HepG2 (cell line): ENCODE results near the gene SMTNL2. TPM values are rescaled to one million over a fixed set of nuclear protein-coding genes. Genes with fewer than 3 reads are reported as not detected.

Source experiments
- CENPT ChIP-seq: sonication (generic); formaldehyde crosslinking; IDR thresholded peaks from 2 replicates; pipeline ENCODE4 v1.8.0; 2022; ENCODE audit warnings: low read depth, mild to moderate bottlenecking, moderate library complexity, missing genetic modification reagents
- HNRNPL ChIP-seq: fragments of 200-400 bp; formaldehyde crosslinking; IDR thresholded peaks from 2 replicates; pipeline ENCODE4 v1.6.1; 2017; ENCODE audit warnings: mild to moderate bottlenecking, low read depth, low read length
- KDM1A ChIP-seq: IDR thresholded peaks from 2 replicates; pipeline ENCODE4 v1.6.1; 2016; ENCODE audit warnings: missing compliant biosample characterization
- NFKB2 ChIP-seq: sonication (generic); formaldehyde crosslinking; IDR thresholded peaks from 2 replicates; pipeline ENCODE4 v1.4.0; 2020; ENCODE audit warnings: missing genetic modification reagents, borderline replicate concordance
- SOX13 ChIP-seq, 3 experiments: fragments of 450-650 bp in 1 of 3; sonication (generic) in 1 of 3; formaldehyde crosslinking in 1 of 3; IDR thresholded peaks in 2 of 3; conservative IDR thresholded peaks in 1 of 3; 2 replicates each; pipeline versions ENCODE4 v1.5.0 to v1.6.1; 2016 to 2020; ENCODE audit warnings: antibody characterized with exemption in 1 of 3, mild to moderate bottlenecking in 1 of 3, missing compliant biosample characterization in 1 of 3, missing genetic modification reagents in 1 of 3, moderate library complexity in 1 of 3
- SOX6 ChIP-seq, 2 experiments: fragments of 450-650 bp in 1 of 2; sonication (generic) in 1 of 2; formaldehyde crosslinking in 1 of 2; IDR thresholded peaks; 2 replicates each; pipeline versions ENCODE4 v1.4.0 to v1.6.1; 2017 to 2020; ENCODE audit warnings: antibody characterized with exemption in 1 of 2, mild to moderate bottlenecking in 1 of 2, missing genetic modification reagents in 1 of 2
- THAP8 ChIP-seq: sonication (generic); formaldehyde crosslinking; IDR thresholded peaks from 2 replicates; pipeline ENCODE4 v1.5.1; 2020; ENCODE audit warnings: missing genetic modification reagents, mild to moderate bottlenecking, borderline replicate concordance
- ZNF350 ChIP-seq: sonication (generic); formaldehyde crosslinking; IDR thresholded peaks from 2 replicates; pipeline ENCODE4 v1.4.0; 2020; ENCODE audit warnings: mild to moderate bottlenecking, low read depth, missing genetic modification reagents, borderline replicate concordance
- ZNF414 ChIP-seq: sonication (generic); formaldehyde crosslinking; IDR thresholded peaks from 2 replicates; pipeline ENCODE4 v1.5.0; 2020; ENCODE audit warnings: missing genetic modification reagents
- ZNF574 ChIP-seq: sonication (generic); formaldehyde crosslinking; IDR thresholded peaks from 2 replicates; pipeline ENCODE4 v1.4.0; 2020; ENCODE audit warnings: missing genetic modification reagents
- ZNF687 ChIP-seq: sonication (generic); formaldehyde crosslinking; IDR thresholded peaks from 2 replicates; pipeline ENCODE4 v1.5.1; 2020; ENCODE audit warnings: mild to moderate bottlenecking, missing genetic modification reagents, moderate library complexity
- ZNF770 ChIP-seq: sonication (generic); formaldehyde crosslinking; IDR thresholded peaks from 2 replicates; pipeline ENCODE4 v1.5.0; 2020; ENCODE audit warnings: mild to moderate bottlenecking, missing genetic modification reagents
- ZSCAN9 ChIP-seq: IDR thresholded peaks from 2 replicates; pipeline ENCODE4 v1.6.1; 2016; ENCODE audit warnings: borderline replicate concordance
- ZXDC ChIP-seq: sonication (generic); formaldehyde crosslinking; IDR thresholded peaks from 2 replicates; pipeline ENCODE4 v1.5.0; 2020; ENCODE audit warnings: mild to moderate bottlenecking, missing genetic modification reagents
- polyA plus RNA-seq, 8 experiments: library from polyadenylated mRNA; depleted of rRNA in 3 of 8; stranded (reverse) in 7 of 8; unstranded in 1 of 8; fragments of >200 nt; fragmentation: Illumina TruSeq in 4 of 8; extraction: Trizol in 4 of 8; gene quantifications; 2 replicates each; pipeline versions ENCODE4 v1.2.1 to v1.2.3, GENCODE V29; 2011 to 2016; ENCODE audit warnings: low read depth in 4 of 8, missing spikeins in 1 of 8, mixed read lengths in 1 of 8; ENCODE audit not compliant: insufficient read depth in 1 of 8
- total RNA-seq, 5 experiments: library from RNA; depleted of rRNA; stranded (reverse); fragments of >200 nt; fragmentation: Illumina TruSeq; extraction: Trizol; gene quantifications; 2 replicates each; pipeline ENCODE4 v1.2.3, GENCODE V29; 2016; ENCODE audit warnings: low read depth in 1 of 5

Gene SMTNL2
- total and polyA plus RNA-seq, 2 of the 13 experiments (the other 11 are each of a cell fraction or from before 2014, with no cell fraction given) = 0.41 to 5.1 TPM

- TF ChIP-seq THAP8 (CRISPR knock-in tag) (no peak), NFKB2 (CRISPR knock-in tag) (no peak), CENPT (no peak), ZSCAN9 (no peak), ZXDC (no peak), ZNF350 (no peak), ZNF414 (CRISPR knock-in tag) (no peak), SOX6 (IDR thresholded peaks at IDR 0.05) (no peak), SOX6 (CRISPR knock-in tag; IDR thresholded peaks at IDR 0.05) (no peak), SOX13 (IDR thresholded peaks at IDR 0.05) (no peak), SOX13 (CRISPR knock-in tag; conservative IDR thresholded peaks at IDR 0.05 in 1 of 2, IDR thresholded peaks at IDR 0.05 in 1 of 2) (no peak), ZNF770 (CRISPR knock-in tag) (0 out of 2 replicates have a peak, but pooled peaks have one; percentile 1), ZNF687 (CRISPR knock-in tag) (peak; percentile 45; the same call in 1 of the 2 replicates), ZNF574 (CRISPR knock-in tag) (no peak), KDM1A (CRISPR knock-in tag) (no peak), HNRNPL (0 out of 2 replicates have a peak, but pooled peaks have one; percentile 41)
Observed at GRCh38 chr17:4573669-4574068, 10.7 kb upstream of the SMTNL2 start (continued).
